ENCODE results near the gene NFIX. TPM values are rescaled to one million over a fixed set of nuclear protein-coding genes. Genes with fewer than 3 reads are reported as not detected.

Gene NFIX
- total and polyA plus RNA-seq, 2 experiments from 2014 or later, result 0.06 to 0.14 TPM

GRCh38 chr19:13038306-13039210, 43.3 kb downstream of the NFIX start:
- Mint-ChIP-seq H3K36me3 (ENCODE audit: low read depth) (no peaks in the 10 kb centered on the region), H3K4me3 (no peak overlapping the region), H3K4me1 (peaks cover 11% of the 10 kb centered on the region), H3K9me3 (no peaks in the 10 kb centered on the region), H3K27ac (no peak overlapping the region), H3K27me3 (ENCODE audit: insufficient read depth, low read depth, poor library complexity) (peaks cover 39% of the 10 kb centered on the region)
- Histone ChIP-seq H3K4me2 (no peak overlapping the region), H3F3A (replicated peaks; ENCODE audit: low read depth) (0 out of 2 replicates have a peak, but pooled peaks cover 4% of the 10 kb centered on the region), H3K79me2 (replicated peaks; ENCODE audit: insufficient read depth) (no peaks in the 10 kb centered on the region), H4K20me1 (replicated peaks; ENCODE audit: insufficient read depth) (no peaks in the 10 kb centered on the region), H3K4me1 (ENCODE audit: insufficient read depth) (peaks cover 11% of the 10 kb centered on the region; the same call in 1 of the 2 replicates), H3K27ac (ENCODE audit: low read depth) (no peak overlapping the region), H3K36me3 (ENCODE audit: insufficient read depth) (no peaks in the 10 kb centered on the region), H2AFZ (no peak overlapping the region), H3K4me3 (no peak overlapping the region), H3K27me3 (ENCODE audit: insufficient read depth) (peaks cover 37% of the 10 kb centered on the region; the same call in 1 of the 2 replicates), H3K9me2 (ENCODE audit: insufficient read depth) (no peaks in the 10 kb centered on the region)
- DNase-seq (ENCODE audit: low spot score) (no peak), ATAC-seq (no peak)
- TF ChIP-seq EZH2phosphoT487 (IDR thresholded peaks at IDR 0.05; ENCODE audit: unreplicated experiment) (no peak), ZNF331 (CRISPR knock-in tag; IDR thresholded peaks at IDR 0.05; ENCODE audit: low read depth) (no peak), CTCF (conservative IDR thresholded peaks at IDR 0.05; ENCODE audit: low read depth in 2 of 2) (peak; percentile 43 to 44; a peak in 3 of 4 replicates), ZNF114 (CRISPR knock-in tag; IDR thresholded peaks at IDR 0.05) (no peak), POLR2AphosphoS5 (IDR thresholded peaks at IDR 0.05; ENCODE audit: low read depth) (no peak), JUNB (IDR thresholded peaks at IDR 0.05; ENCODE audit: unreplicated experiment) (no peak)

DNA sequence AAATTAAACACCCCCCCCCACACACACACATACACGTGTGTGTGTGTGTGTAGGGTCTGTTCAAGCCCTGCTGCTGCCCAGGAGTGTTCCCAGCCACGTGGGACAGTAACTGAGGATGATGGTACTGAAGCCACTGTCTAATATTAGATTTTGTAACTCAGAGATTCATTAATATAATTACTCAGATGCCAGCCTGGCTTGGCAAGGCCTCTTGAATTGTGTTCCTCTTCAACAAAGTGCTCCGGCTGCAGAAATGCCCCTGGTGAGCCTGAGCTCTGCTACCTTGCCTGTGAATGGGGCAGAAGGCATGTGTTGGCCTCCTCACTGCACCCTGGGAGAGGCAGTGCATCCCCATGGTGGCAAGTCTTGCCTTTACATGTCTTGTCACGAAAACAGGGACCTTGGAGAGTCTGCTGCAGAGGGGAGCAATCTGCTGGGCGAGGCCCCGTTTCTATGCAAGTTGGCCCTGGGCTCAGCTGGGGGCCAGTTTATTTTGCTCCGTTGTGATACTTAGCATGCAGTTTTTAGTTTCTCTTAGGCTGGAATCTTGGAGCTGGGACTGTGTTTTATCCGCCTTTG, 44.0 kb downstream of the NFIX start:
- Mint-ChIP-seq H3K4me3 (no peak overlapping the region), H3K4me1 (peaks cover 11% of the 10 kb centered on the region), H3K36me3 (ENCODE audit: low read depth) (no peaks in the 10 kb centered on the region), H3K9me3 (no peaks in the 10 kb centered on the region), H3K27me3 (ENCODE audit: insufficient read depth, low read depth, poor library complexity) (peaks cover 37% of the 10 kb centered on the region), H3K27ac (no peak overlapping the region)
- Histone ChIP-seq H3F3A (replicated peaks; ENCODE audit: low read depth) (0 out of 2 replicates have a peak, but pooled peaks cover 4% of the 10 kb centered on the region), H3K4me3 (no peak overlapping the region), H3K4me2 (no peak overlapping the region), H3K79me2 (replicated peaks; ENCODE audit: insufficient read depth) (no peaks in the 10 kb centered on the region), H3K27me3 (ENCODE audit: insufficient read depth) (peaks cover 33% of the 10 kb centered on the region; the same call in 1 of the 2 replicates), H2AFZ (no peak overlapping the region), H3K27ac (ENCODE audit: low read depth) (no peak overlapping the region), H3K9me2 (ENCODE audit: insufficient read depth) (no peaks in the 10 kb centered on the region), H3K4me1 (ENCODE audit: insufficient read depth) (peaks cover 11% of the 10 kb centered on the region; the same call in 1 of the 2 replicates), H3K36me3 (ENCODE audit: insufficient read depth) (no peaks in the 10 kb centered on the region), H4K20me1 (replicated peaks; ENCODE audit: insufficient read depth) (no peaks in the 10 kb centered on the region)
- DNase-seq (ENCODE audit: low spot score) (no peak), ATAC-seq (no peak)
- TF ChIP-seq, protein P1, sequence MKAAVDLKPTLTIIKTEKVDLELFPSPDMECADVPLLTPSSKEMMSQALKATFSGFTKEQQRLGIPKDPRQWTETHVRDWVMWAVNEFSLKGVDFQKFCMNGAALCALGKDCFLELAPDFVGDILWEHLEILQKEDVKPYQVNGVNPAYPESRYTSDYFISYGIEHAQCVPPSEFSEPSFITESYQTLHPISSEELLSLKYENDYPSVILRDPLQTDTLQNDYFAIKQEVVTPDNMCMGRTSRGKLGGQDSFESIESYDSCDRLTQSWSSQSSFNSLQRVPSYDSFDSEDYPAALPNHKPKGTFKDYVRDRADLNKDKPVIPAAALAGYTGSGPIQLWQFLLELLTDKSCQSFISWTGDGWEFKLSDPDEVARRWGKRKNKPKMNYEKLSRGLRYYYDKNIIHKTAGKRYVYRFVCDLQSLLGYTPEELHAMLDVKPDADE (IDR thresholded peaks at IDR 0.05), result no peak
- TF ChIP-seq ZNF462 (CRISPR knock-in tag; IDR thresholded peaks at IDR 0.05) (no peak), EZH2 (IDR thresholded peaks at IDR 0.05; ENCODE audit: low read depth, unreplicated experiment) (no peak), CREB1 (CRISPR knock-in tag; IDR thresholded peaks at IDR 0.05; ENCODE audit: low read depth) (no peak)

Measured in GM23338 (cell line).